OCI-LY3 (cell line): ENCODE results near the gene HNRNPA3.
"Not testable (repeated sequence)": the region's sequence is repeated elsewhere in the genome, so short reads cannot be mapped to it uniquely, and the experiment has no call there.

ENCODE experiments used
- H2AFZ ChIP-seq: fragments of 200-600, 300-600 bp; shearing (Covaris generic); 2 replicates; pipeline ENCODE4 v1.6.0; 2014; ENCODE audit warnings: antibody characterized with exemption, low read depth, low read length
- H3K27ac ChIP-seq: fragments of 200-600, 300-600 bp; sonication (generic); 2 replicates; pipeline ENCODE4 v1.5.1; 2014; ENCODE audit warnings: mild to moderate bottlenecking, low read length, moderate library complexity, mixed read lengths
- H3K27me3 ChIP-seq: fragments of 200-600, 300-600 bp; sonication (generic); 2 replicates; pipeline ENCODE4 v1.6.1; 2014; ENCODE audit warnings: low read depth, low read length, mixed read lengths
- H3K36me3 ChIP-seq: fragments of 200-600, 300-600 bp; sonication (generic); replicated peaks from 2 replicates; pipeline ENCODE3; 2014; ENCODE audit warnings: low read depth, low read length, mixed read lengths
- H3K4me1 ChIP-seq: fragments of 300-600, 200-600 bp; sonication (generic); 2 replicates; pipeline ENCODE4 v1.6.1; 2014; ENCODE audit warnings: low read length, mixed read lengths
- H3K4me2 ChIP-seq: fragments of 200-600, 300-600 bp; sonication (generic); 2 replicates; pipeline ENCODE4 v1.6.1; 2014; ENCODE audit warnings: low read length, mixed read lengths
- H3K4me3 ChIP-seq: fragments of 300-600, 200-600 bp; sonication (generic); 2 replicates; pipeline ENCODE4 v1.5.1; 2014; ENCODE audit warnings: antibody characterized with exemption, mild to moderate bottlenecking, low read length, moderate library complexity
- H3K79me2 ChIP-seq: fragments of 300-600, 200-600 bp; shearing (Covaris generic); 2 replicates; pipeline ENCODE4 v1.6.1; 2014; ENCODE audit warnings: mild to moderate bottlenecking, low read length, mixed read lengths
- H3K9ac ChIP-seq: fragments of 300-600, 200-600 bp; shearing (Covaris generic); 2 replicates; pipeline ENCODE4 v1.6.0; 2014; ENCODE audit warnings: mild to moderate bottlenecking, low read length, moderate library complexity
- H3K9me3 ChIP-seq: fragments of 200-600, 300-600 bp; shearing (Covaris generic); 2 replicates; pipeline ENCODE4 v1.6.1; 2014; ENCODE audit warnings: low read length, mixed read lengths; ENCODE audit not compliant: insufficient read depth
- H4K20me1 ChIP-seq: fragments of 200-600, 300-600 bp; sonication (generic); 2 replicates; pipeline ENCODE4 v1.6.1; 2016; ENCODE audit warnings: low read length, mixed read lengths; ENCODE audit not compliant: insufficient read depth
- EZH2phosphoT487 ChIP-seq: fragments of 200-600 bp; shearing (Covaris generic); IDR thresholded peaks from 2 replicates; pipeline ENCODE4 v1.6.1; 2018; ENCODE audit warnings: antibody characterized with exemption, mixed run types, low read depth
- TF ChIP-seq, protein P1 (sequence below): fragments of 200-600, 300-600 bp; sonication (generic); IDR thresholded peaks from 2 replicates; pipeline ENCODE4 v1.5.1; 2014; ENCODE audit warnings: antibody characterized with exemption, low read length, low read depth

The HNRNPA3 gene

DNA sequence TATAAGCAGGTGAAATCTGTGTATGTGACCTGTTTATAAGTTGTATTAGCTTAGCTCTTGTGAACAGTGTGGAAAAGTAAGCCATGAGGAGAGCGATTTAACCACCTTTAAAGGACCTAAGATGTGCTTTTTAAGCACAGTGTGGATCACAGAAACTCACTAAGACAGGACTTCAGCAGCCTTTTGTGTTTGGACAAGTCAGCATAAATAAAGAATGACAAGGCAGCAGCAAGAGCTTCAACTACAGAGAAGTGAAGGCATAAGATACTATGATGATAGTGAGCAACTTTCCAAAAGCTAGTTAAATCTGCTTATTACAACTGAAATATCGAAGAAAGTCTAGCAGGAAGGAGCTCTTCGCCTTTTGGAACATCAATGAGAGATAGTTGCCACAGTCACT, 8.9 kb downstream of the HNRNPA3 start:
- H3K9me3 ChIP-seq, result no peaks in the 10 kb centered on the region
- no peak overlapping the region for H3K4me3 ChIP-seq
- H3K9ac ChIP-seq, result no peak overlapping the region
- peaks cover 60% of the 10 kb centered on the region for H3K36me3 ChIP-seq
- H3K4me2 ChIP-seq, result no peak overlapping the region
- H4K20me1 ChIP-seq, result peaks cover 66% of the 10 kb centered on the region
- H3K27ac ChIP-seq, result no peak overlapping the region
- TF ChIP-seq EZH2phosphoT487, result no peak
- TF ChIP-seq, protein P1, sequence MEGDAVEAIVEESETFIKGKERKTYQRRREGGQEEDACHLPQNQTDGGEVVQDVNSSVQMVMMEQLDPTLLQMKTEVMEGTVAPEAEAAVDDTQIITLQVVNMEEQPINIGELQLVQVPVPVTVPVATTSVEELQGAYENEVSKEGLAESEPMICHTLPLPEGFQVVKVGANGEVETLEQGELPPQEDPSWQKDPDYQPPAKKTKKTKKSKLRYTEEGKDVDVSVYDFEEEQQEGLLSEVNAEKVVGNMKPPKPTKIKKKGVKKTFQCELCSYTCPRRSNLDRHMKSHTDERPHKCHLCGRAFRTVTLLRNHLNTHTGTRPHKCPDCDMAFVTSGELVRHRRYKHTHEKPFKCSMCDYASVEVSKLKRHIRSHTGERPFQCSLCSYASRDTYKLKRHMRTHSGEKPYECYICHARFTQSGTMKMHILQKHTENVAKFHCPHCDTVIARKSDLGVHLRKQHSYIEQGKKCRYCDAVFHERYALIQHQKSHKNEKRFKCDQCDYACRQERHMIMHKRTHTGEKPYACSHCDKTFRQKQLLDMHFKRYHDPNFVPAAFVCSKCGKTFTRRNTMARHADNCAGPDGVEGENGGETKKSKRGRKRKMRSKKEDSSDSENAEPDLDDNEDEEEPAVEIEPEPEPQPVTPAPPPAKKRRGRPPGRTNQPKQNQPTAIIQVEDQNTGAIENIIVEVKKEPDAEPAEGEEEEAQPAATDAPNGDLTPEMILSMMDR, result no peak
- no peak overlapping the region for H2AFZ ChIP-seq
- no peaks in the 10 kb centered on the region for H3K27me3 ChIP-seq
- no peaks in the 10 kb centered on the region for H3K4me1 ChIP-seq
- H3K79me2 ChIP-seq, result peaks cover 45% of the 10 kb centered on the region

DNA sequence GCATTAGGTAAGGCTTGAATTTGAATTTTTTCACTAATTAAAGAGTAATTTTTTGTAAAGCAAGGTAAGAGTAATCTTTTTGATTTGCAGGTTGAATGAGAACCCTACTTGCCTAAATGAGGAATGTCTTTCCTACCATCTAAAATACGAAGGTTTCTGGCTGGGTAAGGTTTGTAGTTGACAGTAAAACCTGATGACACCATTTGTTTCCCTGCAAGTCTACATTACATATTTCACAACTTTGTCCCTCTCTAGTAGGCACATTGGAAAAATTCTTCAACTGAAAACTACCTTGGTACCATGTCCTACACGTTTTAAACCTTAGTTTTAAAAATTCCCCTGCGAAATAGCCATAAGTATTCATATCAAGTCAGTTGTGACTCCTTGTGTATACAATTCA, 9.4 kb downstream of the HNRNPA3 start:
- no peak for TF ChIP-seq EZH2phosphoT487
- TF ChIP-seq, protein P1, result no peak
- H3K27ac ChIP-seq, result no peak overlapping the region
- H3K27me3 ChIP-seq, result no peaks in the 10 kb centered on the region
- H3K36me3 ChIP-seq, result peaks cover 57% of the 10 kb centered on the region
- no peak overlapping the region for H3K4me3 ChIP-seq
- no peak overlapping the region for H2AFZ ChIP-seq
- H3K9ac ChIP-seq, result no peak overlapping the region
- no peak overlapping the region for H3K4me2 ChIP-seq
- H3K9me3 ChIP-seq, result no peaks in the 10 kb centered on the region
- peaks cover 41% of the 10 kb centered on the region for H3K79me2 ChIP-seq
- peaks cover 64% of the 10 kb centered on the region for H4K20me1 ChIP-seq
- no peaks in the 10 kb centered on the region for H3K4me1 ChIP-seq

DNA sequence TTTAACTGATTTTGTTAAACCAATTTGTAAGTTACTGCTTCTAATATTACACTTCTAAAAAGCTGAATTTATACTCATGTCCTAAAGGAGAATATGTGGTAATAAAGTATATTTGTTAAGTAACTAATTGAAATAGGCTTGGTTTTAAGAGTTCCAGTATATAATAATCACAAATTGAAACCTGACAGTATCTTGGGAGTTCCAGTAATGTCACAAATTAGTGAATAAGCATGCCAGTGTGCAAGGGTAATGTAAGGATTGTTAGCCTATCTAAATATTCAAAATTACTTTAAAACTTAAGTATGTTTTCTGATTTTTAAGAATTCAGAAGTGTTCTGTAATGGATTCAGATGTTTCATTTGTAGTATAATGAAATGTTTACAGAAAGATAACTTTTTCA, 10.8 kb downstream of the HNRNPA3 start:
- H3K9ac ChIP-seq, H3K4me1 ChIP-seq, H3K9me3 ChIP-seq, H2AFZ ChIP-seq, H3K4me2 ChIP-seq, H3K27ac ChIP-seq, H3K27me3 ChIP-seq, H3K4me3 ChIP-seq: not testable (repeated sequence)
- Histone ChIP-seq H4K20me1 (peaks cover 50% of the 10 kb centered on the region), H3K36me3 (peaks cover 46% of the 10 kb centered on the region), H3K79me2 (peaks cover 26% of the 10 kb centered on the region)

DNA sequence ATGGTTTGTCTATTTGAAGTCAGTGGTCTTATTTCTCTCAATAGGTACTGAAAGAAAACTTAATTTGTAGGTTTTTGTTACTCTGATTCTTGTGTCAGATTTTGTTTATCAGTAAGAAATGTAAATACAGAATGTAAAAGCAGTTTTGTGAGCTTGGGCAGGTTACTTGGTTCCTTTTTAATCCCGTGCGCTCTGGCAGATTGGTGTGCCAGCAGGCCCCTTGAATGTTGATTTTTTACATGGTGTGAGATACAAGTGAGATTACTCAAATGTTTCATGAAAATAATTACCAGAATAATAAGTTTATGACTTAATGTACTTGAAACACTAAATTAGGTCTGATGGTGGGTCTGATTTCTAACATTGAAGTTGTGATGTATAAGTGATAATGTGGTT, 13.4 kb downstream of the HNRNPA3 start:
- H3K4me1 ChIP-seq, result no peaks in the 10 kb centered on the region
- H3K79me2 ChIP-seq, result peaks cover 14% of the 10 kb centered on the region
- no peak overlapping the region for H3K4me3 ChIP-seq
- no peaks in the 10 kb centered on the region for H3K27me3 ChIP-seq
- H3K9ac ChIP-seq, result no peak overlapping the region
- no peaks in the 10 kb centered on the region for H3K9me3 ChIP-seq
- peaks cover 37% of the 10 kb centered on the region for H3K36me3 ChIP-seq
- peaks cover 34% of the 10 kb centered on the region for H4K20me1 ChIP-seq
- no peak overlapping the region for H3K27ac ChIP-seq
- no peak overlapping the region for H2AFZ ChIP-seq
- no peak for TF ChIP-seq EZH2phosphoT487
- no peak overlapping the region for H3K4me2 ChIP-seq

DNA sequence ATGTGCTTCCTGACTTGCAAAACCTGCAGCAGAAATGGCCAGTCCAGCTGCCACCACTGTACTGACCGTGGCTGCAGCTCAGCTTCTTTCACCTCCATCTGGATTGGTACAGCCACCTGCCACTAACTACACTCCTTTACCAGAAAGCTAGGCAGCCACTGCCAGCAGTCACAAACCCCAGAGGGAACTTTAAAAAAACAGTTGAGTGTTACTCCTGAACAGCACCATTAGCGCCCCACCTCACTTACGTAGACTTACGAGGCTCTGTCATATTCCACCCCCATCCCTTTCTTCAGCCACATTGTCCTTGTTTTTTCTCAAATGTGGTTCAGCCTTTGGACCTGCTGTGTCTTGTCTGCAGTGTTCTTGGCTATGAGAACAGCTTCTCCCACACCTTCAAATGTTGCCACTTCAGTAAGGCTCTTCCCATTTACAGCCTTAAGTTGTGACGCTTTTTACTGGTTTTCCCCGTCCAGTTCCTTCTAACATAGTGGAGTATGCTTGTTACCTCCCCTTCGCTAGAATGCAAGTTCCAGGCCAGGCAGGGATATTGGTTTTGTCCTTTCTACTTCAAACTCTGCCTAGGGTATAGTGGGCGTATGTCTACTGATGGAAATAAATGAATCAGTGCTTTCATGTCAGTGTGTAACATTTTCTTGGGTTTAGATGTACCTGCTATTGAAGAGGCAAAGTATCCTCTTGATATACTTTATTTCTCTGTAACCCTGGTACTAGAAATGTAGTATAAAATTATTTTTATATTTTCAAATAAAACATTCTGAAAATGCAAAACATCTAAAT, 17.0 kb downstream of the HNRNPA3 start:
- Histone ChIP-seq H4K20me1 (peaks cover 17% of the 10 kb centered on the region; the same call in 1 of the 2 replicates), H3K79me2 (no peaks in the 10 kb centered on the region; the same call in 1 of the 2 replicates), H3K4me3 (no peak overlapping the region), H3K9ac (no peak overlapping the region), H3K27ac (no peak overlapping the region), H3K27me3 (no peaks in the 10 kb centered on the region), H2AFZ (no peak overlapping the region), H3K36me3 (peaks cover 41% of the 10 kb centered on the region), H3K9me3 (no peaks in the 10 kb centered on the region), H3K4me2 (no peak overlapping the region), H3K4me1 (no peaks in the 10 kb centered on the region)
- TF ChIP-seq EZH2phosphoT487, result no peak
